ENCODE measurements around the gene COPA. TPM values are rescaled to one million over a fixed set of nuclear protein-coding genes. Genes with fewer than 3 reads are reported as not detected.
"Not testable (repeated sequence)": the region's sequence is repeated elsewhere in the genome, so short reads cannot be mapped to it uniquely, and the experiment has no call there.

The COPA gene
- total RNA-seq, 1 donor from 2014 or later: 126 TPM

- H3K9me3 Mint-ChIP-seq: no peaks in the 10 kb centered on the region
- H3K4me1 Mint-ChIP-seq (ENCODE audit: low read depth): no peaks in the 10 kb centered on the region
- no peak for DNase-seq (ENCODE audit: low spot score)
Measured at GRCh38 chr1:160300173-160300572, 42.9 kb downstream of the COPA start.

GRCh38 chr1:160296036-160296435, 47.0 kb downstream of the COPA start:
- DNase-seq (ENCODE audit: low spot score): no peak
- Mint-ChIP-seq H3K4me1 (ENCODE audit: low read depth) (peaks cover 4% of the 10 kb centered on the region), H3K27ac (no peak overlapping the region), H3K4me3 (no peak overlapping the region), H3K9me3 (no peaks in the 10 kb centered on the region), H3K27me3 (ENCODE audit: insufficient read depth) (no peaks in the 10 kb centered on the region), H3K36me3 (ENCODE audit: low read depth) (peaks cover 72% of the 10 kb centered on the region)
- intact Hi-C loops (cut with micrococcal nuclease): no loop called here

More at GRCh38 chr1:160300173-160300572, 42.9 kb downstream of the COPA start:
- intact Hi-C loops (cut with micrococcal nuclease): no loop called here
- Mint-ChIP-seq H3K27me3 (ENCODE audit: insufficient read depth) (no peaks in the 10 kb centered on the region), H3K36me3 (ENCODE audit: low read depth) (peaks cover 53% of the 10 kb centered on the region), H3K4me3 (no peak overlapping the region), H3K27ac (no peak overlapping the region)

GRCh38 chr1:160293020-160293968, 49.8 kb downstream of the COPA start:
- intact Hi-C loops (cut with micrococcal nuclease): no loop called here
- peaks cover 5% of the 10 kb centered on the region for H3K4me1 Mint-ChIP-seq (ENCODE audit: low read depth)
- DNase-seq (ENCODE audit: low spot score): no peak
- no peak overlapping the region for H3K27ac Mint-ChIP-seq
- H3K9me3 Mint-ChIP-seq: no peaks in the 10 kb centered on the region
- no peaks in the 10 kb centered on the region for H3K27me3 Mint-ChIP-seq (ENCODE audit: insufficient read depth)
- peaks cover 64% of the 10 kb centered on the region for H3K36me3 Mint-ChIP-seq (ENCODE audit: low read depth)
- H3K4me3 Mint-ChIP-seq: no peak overlapping the region

- H3K4me3 Mint-ChIP-seq: no peak overlapping the region
- H3K4me1 Mint-ChIP-seq (ENCODE audit: low read depth): peaks cover 5% of the 10 kb centered on the region
- peak; percentile 49 for DNase-seq (ENCODE audit: low spot score)
- no peak overlapping the region for H3K27ac Mint-ChIP-seq
- H3K27me3 Mint-ChIP-seq (ENCODE audit: insufficient read depth): no peaks in the 10 kb centered on the region
- intact Hi-C loops (cut with micrococcal nuclease): loop anchor here (1.0 kb wide), 4 partner anchors 39 to 190 kb away; no protein-coding TSS in a partner anchor
- peaks cover 52% of the 10 kb centered on the region for H3K36me3 Mint-ChIP-seq (ENCODE audit: low read depth)
- no peaks in the 10 kb centered on the region for H3K9me3 Mint-ChIP-seq
Measured at GRCh38 chr1:160291248-160292220, 51.5 kb downstream of the COPA start.

GRCh38 chr1:160287769-160288168, 55.3 kb downstream of the COPA start:
- H3K27ac Mint-ChIP-seq; H3K9me3 Mint-ChIP-seq; intact Hi-C loops (cut with micrococcal nuclease); DNase-seq (ENCODE audit: low spot score); H3K4me3 Mint-ChIP-seq; H3K27me3 Mint-ChIP-seq (ENCODE audit: insufficient read depth): not testable (repeated sequence)
- peaks cover 24% of the 10 kb centered on the region for H3K4me1 Mint-ChIP-seq (ENCODE audit: low read depth)
- H3K36me3 Mint-ChIP-seq (ENCODE audit: low read depth): peaks cover 29% of the 10 kb centered on the region

GRCh38 chr1:160285506-160285905, 57.5 kb downstream of the COPA start:
- H3K4me3 Mint-ChIP-seq: peak overlapping the region; percentile 100
- peak overlapping the region; percentile 62 for H3K27ac Mint-ChIP-seq

GRCh38 chr1:160284782-160285344, 58.2 kb downstream of the COPA start, which contains the start of gene PEX19:
Gene PEX19 (minus strand): TSS chr1:160285133. CDS start chr1:160285124, 9 bp downstream.
- DNase-seq (ENCODE audit: low spot score): peak; percentile 91
- Mint-ChIP-seq H3K27ac (peak within 1 kb of the TSS; percentile 96), H3K36me3 (ENCODE audit: low read depth) (peaks cover 17% of the 10 kb centered on the region), H3K9me3 (no peaks in the 10 kb centered on the region), H3K4me3 (peak within 1 kb of the TSS; percentile 100), H3K4me1 (ENCODE audit: low read depth) (peaks cover 19% of the 10 kb centered on the region), H3K27me3 (ENCODE audit: insufficient read depth) (no peaks in the 10 kb centered on the region)
- intact Hi-C loops (cut with micrococcal nuclease): loop anchor here (1.0 kb wide), 4 partner anchors 23 to 186 kb away; partner anchors contain the start of genes COPA, DCAF8 and NCSTN

More at GRCh38 chr1:160285506-160285905, 57.5 kb downstream of the COPA start:
- Mint-ChIP-seq H3K4me1 (ENCODE audit: low read depth) (peaks cover 19% of the 10 kb centered on the region), H3K36me3 (ENCODE audit: low read depth) (peaks cover 19% of the 10 kb centered on the region), H3K9me3 (no peaks in the 10 kb centered on the region), H3K27me3 (ENCODE audit: insufficient read depth) (no peaks in the 10 kb centered on the region)
- intact Hi-C loops (cut with micrococcal nuclease): loop anchor here (1.0 kb wide), 4 partner anchors 23 to 186 kb away; partner anchors contain the start of genes COPA, DCAF8 and NCSTN
- no peak for DNase-seq (ENCODE audit: low spot score)

GRCh38 chr1:160284220-160284781, 58.7 kb downstream of the COPA start:
- DNase-seq (ENCODE audit: low spot score): no peak
- intact Hi-C loops (cut with micrococcal nuclease): no loop called here

GRCh38 chr1:160282807-160283206, 60.2 kb downstream of the COPA start:
- H3K27me3 Mint-ChIP-seq (ENCODE audit: insufficient read depth): no peaks in the 10 kb centered on the region
- DNase-seq (ENCODE audit: low spot score): no peak
- no peak overlapping the region for H3K27ac Mint-ChIP-seq
- peaks cover 24% of the 10 kb centered on the region for H3K36me3 Mint-ChIP-seq (ENCODE audit: low read depth)
- no peaks in the 10 kb centered on the region for H3K9me3 Mint-ChIP-seq
- intact Hi-C loops (cut with micrococcal nuclease): no loop called here
- no peak overlapping the region for H3K4me3 Mint-ChIP-seq
- H3K4me1 Mint-ChIP-seq (ENCODE audit: low read depth): peaks cover 19% of the 10 kb centered on the region

More at GRCh38 chr1:160284220-160284781, 58.7 kb downstream of the COPA start:
- Mint-ChIP-seq H3K27ac (peak overlapping the region; percentile 96), H3K9me3 (no peaks in the 10 kb centered on the region), H3K4me3 (peak overlapping the region; percentile 100), H3K27me3 (ENCODE audit: insufficient read depth) (no peaks in the 10 kb centered on the region), H3K36me3 (ENCODE audit: low read depth) (peaks cover 18% of the 10 kb centered on the region), H3K4me1 (ENCODE audit: low read depth) (peaks cover 19% of the 10 kb centered on the region)

GRCh38 chr1:160277987-160278386, 65.1 kb downstream of the COPA start:
- Mint-ChIP-seq H3K9me3 (no peaks in the 10 kb centered on the region), H3K4me3 (no peak overlapping the region), H3K27ac (no peak overlapping the region), H3K36me3 (ENCODE audit: low read depth) (peaks cover 28% of the 10 kb centered on the region), H3K4me1 (ENCODE audit: low read depth) (no peaks in the 10 kb centered on the region), H3K27me3 (ENCODE audit: insufficient read depth) (no peaks in the 10 kb centered on the region)
- DNase-seq (ENCODE audit: low spot score): no peak
- intact Hi-C loops (cut with micrococcal nuclease): no loop called here

GRCh38 chr1:160277330-160277729, 65.7 kb downstream of the COPA start:
- no peak for DNase-seq (ENCODE audit: low spot score)
- no peaks in the 10 kb centered on the region for H3K4me1 Mint-ChIP-seq (ENCODE audit: low read depth)
- no peak overlapping the region for H3K4me3 Mint-ChIP-seq
- peaks cover 28% of the 10 kb centered on the region for H3K36me3 Mint-ChIP-seq (ENCODE audit: low read depth)
- intact Hi-C loops (cut with micrococcal nuclease): no loop called here
- no peaks in the 10 kb centered on the region for H3K9me3 Mint-ChIP-seq
- no peak overlapping the region for H3K27ac Mint-ChIP-seq
- H3K27me3 Mint-ChIP-seq (ENCODE audit: insufficient read depth): no peaks in the 10 kb centered on the region

- Mint-ChIP-seq H3K9me3 (no peaks in the 10 kb centered on the region), H3K36me3 (ENCODE audit: low read depth) (peaks cover 1% of the 10 kb centered on the region), H3K4me3 (no peak overlapping the region), H3K27me3 (ENCODE audit: insufficient read depth) (no peaks in the 10 kb centered on the region), H3K27ac (no peak overlapping the region), H3K4me1 (ENCODE audit: low read depth) (no peaks in the 10 kb centered on the region)
- intact Hi-C loops (cut with micrococcal nuclease): no loop called here
- no peak for DNase-seq (ENCODE audit: low spot score)
Measured at GRCh38 chr1:160271025-160271424, 72.0 kb downstream of the COPA start.

Measured in activated T-helper 1 cell treated with anti-CD3 and anti-CD28 coated beads, Interleukin-12 subunit alpha, Interleukin-12 subunit beta, Interleukin-2, Interleukin-4 antibody, amounts not matched to agents 30 ng/mL and 10 ng/mL and 1 ng/mL, durations not matched to agents 14 hours and 24 hours and 36 hours (primary cell).